Stimulated activated CD8-positive, alpha-beta memory T cell treated with anti-CD3 and anti-CD28 coated beads, Interleukin-12 subunit alpha, Interleukin-12 subunit beta, amount 100 ng/mL, for 4 hours (primary cell): Measurements from ENCODE around the gene SHBG.
"Not testable (repeated sequence)": the region's sequence is repeated elsewhere in the genome, so short reads cannot be mapped to it uniquely, and the experiment has no call there.

ENCODE experiments used
- DNase-seq: peaks from one replicate; pipeline ENCODE4 v3.0.0-alpha.2; 2020; ENCODE audit warnings: low read depth

Gene SHBG, protein sequence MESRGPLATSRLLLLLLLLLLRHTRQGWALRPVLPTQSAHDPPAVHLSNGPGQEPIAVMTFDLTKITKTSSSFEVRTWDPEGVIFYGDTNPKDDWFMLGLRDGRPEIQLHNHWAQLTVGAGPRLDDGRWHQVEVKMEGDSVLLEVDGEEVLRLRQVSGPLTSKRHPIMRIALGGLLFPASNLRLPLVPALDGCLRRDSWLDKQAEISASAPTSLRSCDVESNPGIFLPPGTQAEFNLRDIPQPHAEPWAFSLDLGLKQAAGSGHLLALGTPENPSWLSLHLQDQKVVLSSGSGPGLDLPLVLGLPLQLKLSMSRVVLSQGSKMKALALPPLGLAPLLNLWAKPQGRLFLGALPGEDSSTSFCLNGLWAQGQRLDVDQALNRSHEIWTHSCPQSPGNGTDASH

DNA sequence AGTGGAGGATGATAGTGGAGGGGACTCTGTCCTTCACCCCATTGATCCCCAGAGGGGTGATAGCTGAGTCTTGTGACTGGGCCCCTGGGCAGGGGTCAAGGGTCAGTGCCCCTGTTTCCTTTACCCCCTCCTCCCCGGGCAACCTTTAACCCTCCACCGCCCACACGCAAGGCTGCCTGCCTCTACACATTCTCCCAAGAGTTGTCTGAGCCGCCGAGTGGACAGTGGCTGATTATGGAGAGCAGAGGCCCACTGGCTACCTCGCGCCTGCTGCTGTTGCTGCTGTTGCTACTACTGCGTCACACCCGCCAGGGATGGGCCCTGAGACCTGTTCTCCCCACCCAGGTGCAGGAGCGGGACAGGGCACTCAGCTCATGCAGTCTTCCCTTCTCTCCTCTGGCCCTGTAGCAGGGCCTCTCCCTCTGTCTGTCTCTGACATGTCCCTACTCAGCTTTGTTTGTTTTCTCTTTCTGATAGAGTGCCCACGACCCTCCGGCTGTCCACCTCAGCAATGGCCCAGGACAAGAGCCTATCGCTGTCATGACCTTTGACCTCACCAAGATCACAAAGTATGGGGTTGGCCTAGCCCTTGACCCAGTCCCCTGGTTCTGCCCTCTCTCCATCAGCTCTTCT, at the start of gene SHBG:
Gene SHBG, plus strand, starts transcription at position 197 of the 633 bp plus-strand sequence. Its CDS starts 38 bp downstream, at position 235.
- no peak for DNase-seq

DNA sequence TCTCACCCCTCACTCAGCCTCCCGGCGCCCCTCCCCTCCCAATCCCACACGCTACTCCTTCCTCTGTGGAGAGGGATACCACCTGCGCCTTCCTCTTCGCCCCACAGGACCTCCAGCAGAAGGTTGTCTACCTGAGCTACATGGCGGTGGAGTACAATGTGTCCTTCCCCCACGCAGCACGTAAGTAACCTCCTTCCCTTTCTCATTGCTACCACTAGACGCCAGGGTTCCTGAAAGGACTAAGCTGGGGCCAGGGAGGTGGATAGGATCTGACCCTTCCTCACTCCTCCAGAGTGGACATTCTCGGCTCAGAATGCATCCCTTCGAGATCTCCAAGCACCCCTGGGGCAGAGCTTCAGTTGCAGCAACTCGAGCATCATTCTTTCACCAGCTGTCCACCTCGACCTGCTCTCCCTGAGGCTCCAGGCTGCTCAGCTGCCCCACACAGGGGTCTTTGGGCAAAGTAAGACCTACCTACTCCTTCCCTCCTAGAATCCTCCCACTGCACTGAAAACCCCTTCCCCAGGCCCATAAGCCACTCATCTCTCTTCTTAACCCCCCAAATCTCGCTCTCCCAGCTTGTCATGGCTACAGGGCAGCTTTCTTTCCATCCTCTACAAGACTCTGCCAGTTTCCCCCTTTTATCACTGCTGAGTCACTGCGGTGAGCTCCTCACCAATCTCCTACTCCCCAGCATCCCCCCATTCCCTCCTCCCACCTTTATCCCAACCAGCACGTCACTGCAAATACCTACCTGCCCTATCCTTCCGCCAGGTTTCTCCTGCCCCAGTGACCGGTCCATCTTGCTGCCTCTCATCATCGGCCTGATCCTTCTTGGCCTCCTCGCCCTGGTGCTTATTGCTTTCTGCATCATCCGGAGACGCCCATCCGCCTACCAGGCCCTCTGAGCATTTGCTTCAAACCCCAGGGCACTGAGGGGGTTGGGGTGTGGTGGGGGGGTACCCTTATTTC, 49.0 kb upstream of the SHBG start:
- no peak for DNase-seq

DNA sequence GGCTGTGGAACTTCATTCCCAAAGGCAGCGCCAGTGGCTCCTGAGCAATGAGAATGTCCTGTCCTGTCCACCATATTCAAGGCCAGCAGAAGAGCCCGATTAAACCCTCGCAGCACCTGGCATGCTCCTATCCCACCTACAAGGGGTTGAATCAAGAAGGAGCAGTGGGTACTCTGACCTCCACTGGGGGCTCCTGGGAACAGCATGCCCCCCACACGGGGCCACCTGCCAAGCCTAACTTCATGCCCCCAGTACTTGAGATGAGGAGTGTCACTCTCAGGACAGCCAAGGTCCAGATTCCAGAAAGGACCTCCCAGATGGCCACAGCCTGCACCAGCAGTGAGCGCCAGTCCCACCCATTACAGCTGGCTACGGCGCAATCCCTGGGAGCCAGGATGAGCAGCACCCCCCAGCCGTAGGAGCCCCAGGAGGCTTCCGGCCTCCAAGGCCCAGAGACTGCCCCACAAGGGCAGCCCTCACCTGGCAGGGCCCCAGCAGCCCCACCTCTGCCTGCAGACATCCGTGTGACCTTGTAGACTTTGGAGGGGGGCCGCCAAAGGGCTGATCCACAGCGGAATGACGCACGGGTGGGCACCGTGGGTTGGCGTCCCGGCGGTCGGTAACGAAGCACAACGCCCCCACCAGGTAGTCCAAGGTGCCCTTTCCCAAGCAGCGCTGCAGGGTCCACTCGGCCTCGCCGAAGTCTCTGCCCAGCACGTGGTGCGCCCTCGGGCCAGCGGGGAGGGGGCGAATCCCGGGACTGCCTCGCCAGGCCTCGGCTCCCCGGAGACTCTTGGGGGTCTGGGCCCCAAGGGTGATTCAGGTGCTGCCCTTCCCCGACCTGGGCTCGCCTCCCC, 47.3 kb upstream of the SHBG start:
- no peak for DNase-seq

DNA sequence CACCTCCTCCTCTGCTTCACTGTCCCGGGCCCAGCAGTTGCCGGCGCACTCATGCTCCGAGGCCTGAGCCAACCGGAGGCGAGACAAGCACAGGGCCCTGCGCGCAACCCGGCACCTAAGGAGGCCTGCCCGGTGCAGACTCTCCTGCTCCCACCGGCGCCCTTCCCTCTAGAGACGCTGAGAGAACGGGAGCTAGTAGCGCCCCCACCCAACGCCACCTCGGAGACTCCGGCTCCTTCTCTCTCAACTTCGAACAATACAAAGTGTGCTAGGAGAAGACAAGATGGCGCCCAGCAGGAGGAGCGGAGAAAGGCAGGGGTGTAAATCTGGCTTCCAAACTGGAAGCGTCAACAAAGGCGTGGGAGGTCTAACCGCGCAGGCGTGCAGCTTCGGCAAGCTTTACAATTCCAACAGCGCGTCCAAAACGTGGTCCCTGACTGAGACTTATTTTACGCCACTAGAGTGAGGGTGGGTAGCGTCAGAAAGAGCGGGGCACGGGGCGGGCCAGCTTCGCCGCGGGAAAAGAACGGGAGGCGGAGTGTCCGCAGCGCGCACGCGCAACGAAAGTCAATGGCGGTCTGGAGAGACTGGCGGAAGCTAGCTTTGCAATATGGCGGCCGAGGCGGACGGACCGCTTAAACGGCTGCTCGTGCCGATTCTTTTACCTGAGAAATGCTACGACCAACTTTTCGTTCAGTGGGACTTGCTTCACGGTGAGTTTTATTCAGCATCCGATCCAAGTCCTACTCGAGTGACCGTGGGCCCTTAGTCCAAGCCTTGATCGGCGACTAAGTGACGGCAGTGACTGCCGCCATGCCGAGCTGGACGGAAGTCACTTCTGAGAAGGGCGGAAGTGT, 46.5 kb upstream of the SHBG start, which contains the start of gene MPDU1:
Gene MPDU1, plus strand, starts transcription at position 600 of the 857 bp plus-strand sequence. Its CDS starts 11 bp downstream, at position 611.
- DNase-seq, result peak; percentile 91

DNA sequence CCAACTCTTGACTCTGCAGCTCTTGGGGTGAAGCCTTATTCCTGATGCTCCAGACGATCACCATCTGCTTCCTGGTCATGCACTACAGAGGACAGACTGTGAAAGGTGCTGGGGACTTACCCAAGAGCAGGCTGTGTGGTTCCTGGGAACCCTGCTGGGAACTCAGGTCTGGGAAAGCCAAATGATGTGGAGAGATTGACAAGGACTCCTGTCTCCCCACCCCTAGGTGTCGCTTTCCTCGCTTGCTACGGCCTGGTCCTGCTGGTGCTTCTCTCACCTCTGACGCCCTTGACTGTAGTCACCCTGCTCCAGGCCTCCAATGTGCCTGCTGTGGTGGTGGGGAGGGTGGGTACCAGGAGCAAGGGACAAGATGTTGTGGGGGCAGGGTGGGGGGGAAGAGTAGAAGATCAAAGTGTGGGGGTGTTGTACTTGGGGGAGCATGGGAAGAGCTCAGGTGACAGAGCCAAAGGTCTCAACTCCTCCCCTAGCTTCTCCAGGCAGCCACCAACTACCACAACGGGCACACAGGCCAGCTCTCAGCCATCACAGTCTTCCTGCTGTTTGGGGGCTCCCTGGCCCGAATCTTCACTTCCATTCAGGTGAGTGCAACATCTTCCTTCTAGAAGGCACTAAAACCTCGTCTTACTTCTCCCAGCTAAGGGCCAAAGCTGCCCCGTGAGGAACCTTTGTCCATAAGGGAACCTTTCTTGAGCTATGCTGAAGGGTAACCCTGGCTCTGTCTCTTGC, 43.1 kb upstream of the SHBG start:
- no peak for DNase-seq

DNA sequence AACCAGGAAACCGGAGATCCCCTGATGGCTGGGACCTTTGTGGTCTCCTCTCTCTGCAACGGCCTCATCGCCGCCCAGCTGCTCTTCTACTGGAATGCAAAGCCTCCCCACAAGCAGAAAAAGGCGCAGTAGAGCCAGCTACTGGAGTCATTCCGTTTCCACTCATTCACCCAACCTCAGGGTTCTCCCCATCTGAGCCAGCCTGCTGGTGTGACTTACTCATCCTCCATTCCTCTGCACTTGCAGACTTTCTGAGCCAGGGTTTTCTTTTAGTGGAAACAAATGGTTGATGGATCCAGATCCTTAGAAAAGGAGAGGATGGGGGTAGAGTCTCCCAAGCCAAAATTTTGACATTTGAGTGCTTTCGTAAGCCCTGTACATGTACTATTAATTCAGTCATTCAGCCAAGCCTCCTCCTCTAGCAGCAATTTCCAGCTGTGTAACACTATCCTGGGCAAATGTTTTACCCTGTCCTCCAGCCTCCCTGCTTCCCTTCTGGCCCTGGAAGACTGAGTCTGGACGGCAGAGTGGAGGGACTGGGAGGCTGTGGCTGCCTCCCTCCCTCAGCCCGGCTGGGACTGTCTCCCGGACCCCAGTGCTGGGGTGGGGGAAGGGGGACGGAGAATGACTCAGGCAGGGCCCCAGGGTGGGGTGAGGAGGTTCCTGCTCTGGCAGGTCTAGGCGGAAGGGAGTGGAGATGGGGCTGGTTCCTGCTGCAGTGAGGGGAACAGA, 42.3 kb upstream of the SHBG start:
- DNase-seq, result no peak

DNA sequence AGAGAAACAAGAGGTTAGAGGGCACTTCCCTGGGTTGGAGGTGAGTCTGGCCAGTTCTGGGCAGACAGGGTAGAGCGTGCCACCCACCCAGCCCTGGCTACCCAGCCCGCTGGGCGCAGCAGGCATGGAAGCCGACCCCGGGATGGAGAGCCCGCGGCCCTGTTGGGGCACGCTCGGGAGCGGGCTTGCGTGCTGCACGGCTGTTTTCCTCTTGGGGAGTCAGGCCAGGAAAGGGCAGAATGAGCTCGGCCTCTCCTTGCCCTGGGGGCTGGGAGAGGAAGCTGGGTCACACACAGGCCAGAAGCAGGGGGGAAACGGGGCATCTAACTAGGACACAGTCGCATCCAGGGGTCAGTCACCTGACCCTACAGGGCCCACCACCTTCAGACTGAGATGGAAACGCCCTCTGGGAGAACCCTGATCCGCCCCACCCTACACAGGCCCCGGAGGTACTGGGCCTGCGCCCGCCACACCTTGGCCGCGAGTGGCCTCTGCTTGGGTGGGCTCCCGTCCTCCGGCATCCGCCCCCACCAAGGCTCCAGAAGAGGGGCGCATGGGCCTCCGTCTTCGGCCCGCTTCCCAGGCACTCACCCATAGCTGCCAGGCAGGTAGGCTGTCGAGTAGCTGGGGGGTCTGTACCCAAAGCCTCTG, 41.3 kb upstream of the SHBG start:
- no peak for DNase-seq

DNA sequence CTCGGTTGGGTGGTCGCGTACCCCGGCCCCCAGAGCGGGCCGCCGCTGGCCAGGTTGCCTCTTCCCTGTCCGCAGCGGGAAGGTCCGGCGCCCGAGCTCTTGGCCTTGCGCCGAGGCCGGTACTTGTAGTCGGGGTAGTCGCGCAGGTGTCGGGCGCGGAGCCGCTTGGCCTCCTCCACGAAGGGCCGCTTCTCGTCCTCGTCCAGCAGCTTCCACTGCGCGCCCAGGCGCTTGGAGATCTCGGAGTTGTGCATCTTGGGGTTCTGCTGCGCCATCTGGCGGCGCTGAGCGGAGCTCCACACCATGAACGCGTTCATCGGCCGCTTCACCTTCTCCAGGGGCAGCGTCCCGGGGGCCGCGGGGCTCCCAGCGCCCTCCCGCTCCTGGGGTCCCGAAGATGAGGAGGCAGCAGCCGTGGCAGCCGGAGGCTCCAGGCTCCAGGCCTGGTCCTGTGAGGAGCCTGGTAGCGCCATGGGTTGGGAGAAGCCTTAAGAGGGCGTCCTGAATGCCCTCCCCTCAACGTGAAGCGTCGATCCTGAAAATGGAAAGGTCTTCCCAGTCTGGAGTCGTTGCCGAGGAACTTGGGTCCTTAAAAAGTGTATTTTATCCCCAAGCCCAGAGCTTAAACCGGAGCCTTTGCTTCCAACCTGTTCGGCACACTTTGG, 40.6 kb upstream of the SHBG start:
- DNase-seq, result peak; percentile 50

DNA sequence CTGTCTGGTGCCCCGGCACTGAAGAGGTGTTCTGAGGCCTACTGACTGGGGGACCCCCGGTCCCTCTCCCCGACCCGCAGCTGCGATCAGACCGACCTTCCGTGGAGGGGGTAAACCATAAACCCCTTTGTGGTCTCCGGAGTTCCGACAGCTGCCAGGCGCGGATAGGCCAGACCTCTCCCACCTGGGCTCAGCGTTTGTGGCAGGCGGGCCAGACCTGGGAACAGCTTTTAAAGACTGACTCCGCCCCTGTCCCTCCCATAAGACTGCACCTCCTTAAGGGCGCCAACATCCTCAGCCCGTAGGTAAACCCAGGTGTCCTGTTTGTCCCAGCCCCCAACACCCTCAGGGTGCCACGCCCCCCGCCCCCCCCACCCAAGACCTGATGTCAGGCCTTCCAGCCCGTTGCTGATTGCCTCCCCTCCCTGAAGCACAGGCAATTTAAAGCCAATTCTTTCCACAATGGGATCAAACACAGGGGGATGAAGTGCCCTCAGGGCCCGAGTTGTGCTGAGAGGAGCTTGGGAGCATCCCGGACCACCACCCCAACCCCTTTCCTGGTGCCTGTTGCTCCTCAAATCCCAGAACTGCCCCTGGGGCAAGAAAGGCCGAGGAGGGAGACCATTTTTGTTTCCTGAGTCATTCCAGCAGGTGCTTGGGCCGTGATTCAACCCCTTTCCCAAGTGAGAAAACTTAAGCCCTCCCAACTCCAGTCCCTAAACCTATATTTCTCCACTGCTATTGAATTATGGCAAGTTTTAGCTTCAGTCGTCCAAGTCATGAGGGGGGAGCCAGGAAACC, 39.8 kb upstream of the SHBG start, which contains the start of gene SOX15:
Gene SOX15, minus strand, starts transcription at position 204 of the 801 bp plus-strand sequence. CDS start 418 bp downstream, outside the sequence.
- DNase-seq, result no peak

DNA sequence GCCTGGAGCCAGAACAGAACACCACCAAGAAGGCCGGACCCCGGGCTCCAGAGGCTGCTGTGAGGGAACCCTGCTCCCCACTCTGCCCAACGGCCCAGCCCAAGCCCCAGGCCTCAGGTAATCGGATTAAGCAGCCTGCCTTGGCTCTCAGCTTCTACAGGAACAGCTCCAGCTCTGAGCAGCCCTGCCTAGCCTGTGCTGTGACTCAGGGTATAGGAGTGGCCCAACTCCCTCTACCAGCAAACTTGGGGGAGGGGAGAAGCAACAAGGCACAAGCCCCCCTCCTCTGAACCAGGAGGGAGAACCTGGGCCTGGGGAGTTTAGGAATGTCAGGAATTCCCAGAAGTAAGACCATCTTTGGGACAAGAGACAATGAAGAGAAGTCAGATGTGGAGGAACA, 39.2 kb upstream of the SHBG start:
- no peak for DNase-seq

DNA sequence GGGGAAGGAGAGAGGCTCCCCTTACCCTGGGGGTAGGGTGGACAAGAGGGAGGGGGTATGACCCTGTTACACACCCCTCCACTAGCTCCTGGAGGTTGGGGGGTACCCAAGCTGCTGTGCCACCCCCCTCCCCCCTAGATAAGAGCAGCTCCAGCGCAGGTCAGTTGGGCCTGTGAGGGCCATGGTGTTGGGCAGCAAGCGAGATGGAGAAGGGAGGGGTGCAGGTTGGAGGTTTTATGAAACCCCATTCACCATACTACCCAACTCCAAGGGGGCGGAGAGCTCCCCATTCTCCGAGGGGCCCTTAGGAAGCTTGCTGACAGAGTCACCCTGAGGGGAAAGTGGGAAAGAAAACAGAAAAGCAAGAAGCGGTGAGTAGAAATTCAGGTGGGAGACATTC, 38.3 kb upstream of the SHBG start:
- no peak for DNase-seq

DNA sequence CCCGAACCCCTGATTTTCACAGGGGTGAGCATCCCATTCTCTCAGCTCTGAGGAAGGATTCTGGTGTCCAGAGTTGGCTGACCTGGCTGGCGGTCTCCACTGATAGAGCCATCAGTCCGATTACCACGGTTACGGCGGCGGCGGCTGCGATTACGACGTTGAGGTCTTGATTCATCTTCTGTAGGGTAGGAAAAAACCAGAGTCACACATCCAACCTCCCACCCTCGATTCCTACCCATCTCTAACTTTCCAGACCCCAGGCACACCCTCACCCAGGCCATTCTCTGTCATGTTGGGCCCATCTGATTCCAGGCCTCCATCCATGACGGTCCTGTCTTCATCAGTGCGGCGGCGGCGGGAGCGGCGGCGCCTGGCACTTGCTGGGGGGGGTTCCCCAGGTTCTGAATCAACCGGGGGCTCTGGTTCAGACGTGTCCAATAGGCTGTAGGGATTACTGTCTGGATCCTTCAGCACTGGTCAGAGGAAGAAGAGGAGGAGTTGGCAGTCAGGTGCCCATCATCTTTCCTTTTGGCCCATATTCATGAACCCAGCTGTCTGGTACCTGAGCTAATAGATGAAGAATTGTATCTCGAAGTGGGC, 37.4 kb upstream of the SHBG start:
- no peak for DNase-seq

DNA sequence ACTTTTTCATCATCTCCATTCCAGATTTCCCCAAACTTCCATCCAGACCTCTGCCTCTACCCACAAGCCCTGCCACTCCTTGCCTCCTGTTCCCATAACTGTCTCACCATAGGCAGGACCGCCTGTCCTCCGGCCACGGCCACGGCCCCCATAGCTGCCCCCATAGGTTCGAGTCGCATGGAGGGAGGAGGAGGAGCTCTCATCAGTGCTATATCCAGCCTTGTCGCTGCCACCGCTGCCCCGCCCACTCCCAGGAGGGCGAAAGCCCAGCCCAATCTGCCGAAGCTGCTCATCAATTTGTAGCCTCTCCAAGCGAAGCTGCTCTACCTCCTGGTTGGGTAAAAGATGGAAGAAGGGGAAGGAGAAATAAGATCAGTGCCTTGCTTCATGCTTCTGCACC, 36.6 kb upstream of the SHBG start:
- no peak for DNase-seq

DNA sequence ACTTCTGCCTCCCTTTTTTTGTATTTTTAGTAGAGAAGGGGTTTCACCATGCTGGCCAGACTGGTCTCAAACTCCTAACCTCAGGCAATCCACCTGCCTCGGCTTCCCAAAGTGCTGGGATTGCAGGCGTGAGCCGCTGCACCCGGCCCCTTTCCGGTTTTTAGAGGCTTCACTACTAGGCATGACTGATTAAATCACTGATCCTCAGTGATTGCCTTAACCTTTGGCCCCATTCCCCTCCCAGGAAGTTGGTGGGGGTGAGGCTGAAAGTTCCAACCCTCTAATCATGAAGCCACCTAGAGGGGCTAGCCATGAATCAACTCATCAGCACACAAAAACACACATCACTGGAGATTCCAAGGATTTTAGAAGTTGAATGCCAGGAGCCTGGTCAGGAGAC, 32.4 kb upstream of the SHBG start:
- not testable (repeated sequence) for DNase-seq

DNA sequence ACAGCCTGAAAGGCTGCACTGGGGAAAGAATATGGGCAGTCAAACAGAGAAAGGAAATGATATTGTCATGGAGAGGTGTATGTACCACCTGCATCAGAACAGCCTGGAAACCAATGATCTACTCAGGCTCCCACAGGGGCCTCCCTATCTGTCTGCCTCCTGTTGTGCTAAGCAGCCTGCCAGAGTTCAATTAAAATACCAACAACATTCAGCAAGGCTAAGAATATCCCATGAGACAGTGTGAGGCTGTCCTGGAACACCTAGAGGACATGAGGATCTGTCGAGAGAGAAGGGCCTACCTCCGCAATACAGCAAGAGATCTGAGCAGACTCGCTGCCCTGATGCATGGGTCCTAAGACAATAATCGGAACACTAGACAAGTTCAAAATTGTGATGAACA, 23.7 kb upstream of the SHBG start:
- no peak for DNase-seq

DNA sequence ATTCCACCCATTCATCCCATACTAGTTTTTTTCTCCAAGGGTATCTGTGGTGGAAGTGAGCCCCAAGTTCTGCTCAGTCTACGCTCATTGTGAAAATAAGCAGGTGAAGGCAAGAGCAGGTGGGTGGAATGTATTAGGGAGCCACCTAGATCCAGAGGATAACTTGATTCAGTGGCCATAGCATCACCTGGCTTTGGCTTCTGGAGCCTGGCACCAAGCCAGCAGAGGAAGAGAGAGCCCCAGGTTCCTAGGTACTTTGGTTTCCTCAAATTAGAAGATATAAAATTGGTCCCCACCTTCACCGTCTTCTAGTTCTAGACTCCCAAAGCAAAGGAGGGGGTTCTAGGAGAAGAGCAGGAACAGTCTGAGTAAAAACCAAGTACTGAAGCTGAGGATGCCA, 19.3 kb upstream of the SHBG start:
- DNase-seq, result no peak
